Measurements from ENCODE around the gene C1QA.

GRCh38 chr1:22602060-22602740, 34.2 kb upstream of the C1QA start:
- TF ChIP-seq JUN (CRISPR knock-in tag; IDR thresholded peaks at IDR 0.05) (no peak), SOX13 (IDR thresholded peaks at IDR 0.05) (no peak), SOX13 (CRISPR knock-in tag; conservative IDR thresholded peaks at IDR 0.05 in 1 of 2, IDR thresholded peaks at IDR 0.05 in 1 of 2) (no peak), CTCF (CRISPR knock-in tag; IDR thresholded peaks at IDR 0.05) (no peak)

All from HepG2 (cell line).